HG03469 (cell line): Measurements from ENCODE around the gene ESYT2.

ENCODE experiments used
- ATAC-seq: cut with Tn5 transposase; IDR thresholded peaks from one replicate; pipeline ENCODE4 v1.9.1; 2021; ENCODE audit warnings: mild to moderate bottlenecking, moderate library complexity, moderate number of reproducible peaks; ENCODE audit not compliant: unreplicated experiment

The ESYT2 gene

GRCh38 chr7:158805937-158806336 is 23.4 kb downstream of the ESYT2 start:
- ATAC-seq, result no peak

GRCh38 chr7:158805414-158805813 is 23.9 kb downstream of the ESYT2 start:
- ATAC-seq, result no peak

GRCh38 chr7:158804335-158804734 is 25.0 kb downstream of the ESYT2 start:
- no peak for ATAC-seq

DNA sequence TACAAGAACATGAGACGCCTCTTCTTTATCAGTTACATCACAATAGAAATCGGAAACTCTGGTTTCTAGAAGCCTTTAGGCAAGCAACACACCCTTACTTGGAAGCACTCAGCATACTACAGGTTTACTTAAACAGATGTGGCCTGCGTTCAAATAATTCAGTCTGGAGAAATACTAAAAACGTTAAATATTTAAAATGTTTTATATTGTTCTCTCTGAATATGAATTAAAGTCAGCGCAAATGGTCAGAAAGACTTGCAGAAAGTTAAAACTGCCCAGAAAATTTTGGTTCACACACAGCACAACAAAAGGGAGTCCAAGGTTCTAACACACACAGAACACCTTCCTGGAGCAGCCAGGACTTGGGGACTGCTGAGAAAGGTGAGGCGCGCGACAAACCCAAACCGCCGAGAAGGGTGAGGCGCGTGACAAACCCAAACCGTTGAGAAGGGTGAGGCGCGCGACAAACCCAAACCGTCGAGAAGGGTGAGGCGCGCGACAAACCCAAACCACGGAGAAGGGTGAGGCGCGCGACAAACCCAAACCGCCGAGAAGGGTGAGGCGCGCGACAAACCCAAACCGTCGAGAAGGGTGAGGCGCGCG is 25.8 kb downstream of the ESYT2 start:
- ATAC-seq, result no peak

- no peak for ATAC-seq
These were observed 26.6 kb downstream of the ESYT2 start for GRCh38 chr7:158802535-158803366.

DNA sequence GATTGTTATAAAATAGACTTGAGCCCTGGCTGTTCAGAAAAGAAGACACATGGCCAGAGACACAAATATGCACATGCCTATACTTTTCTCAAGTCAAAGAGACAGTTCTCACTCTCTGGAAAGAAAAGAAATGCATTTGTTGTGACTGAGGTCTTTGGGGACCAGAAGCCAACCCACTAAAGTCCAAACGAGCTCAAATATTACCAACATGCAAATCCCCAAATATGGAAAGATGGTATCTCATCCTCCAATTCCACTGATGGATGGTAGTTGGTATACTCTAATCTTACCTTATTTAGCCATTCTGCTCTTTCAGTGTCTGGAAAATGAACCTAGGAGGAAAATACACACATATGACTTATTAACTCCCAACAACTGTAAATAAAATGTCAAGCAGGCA is 30.6 kb downstream of the ESYT2 start:
- no peak for ATAC-seq

GRCh38 chr7:158796667-158797066 is 32.6 kb downstream of the ESYT2 start:
- no peak for ATAC-seq

GRCh38 chr7:158795272-158795671 is 34.0 kb downstream of the ESYT2 start:
- no peak for ATAC-seq

DNA sequence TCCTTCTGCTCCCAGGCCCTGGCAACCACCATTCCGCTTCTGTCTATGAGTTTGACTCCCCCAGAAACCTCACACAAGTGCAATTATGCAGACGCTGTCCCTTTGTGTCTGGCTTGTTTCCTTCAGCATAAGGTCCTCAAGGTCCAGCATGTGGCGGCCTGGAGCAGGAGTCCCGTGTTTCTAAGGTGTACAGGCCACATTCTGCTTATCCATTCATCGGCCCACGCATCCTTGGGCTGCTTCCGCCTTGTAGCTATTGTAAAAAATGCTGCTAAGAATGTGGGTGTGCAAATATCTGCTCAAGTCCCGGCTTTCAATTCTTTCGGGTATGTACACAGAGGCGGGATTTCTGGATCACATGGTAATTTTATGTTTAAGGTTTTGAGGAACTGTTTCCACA is 38.2 kb downstream of the ESYT2 start:
- no peak for ATAC-seq

GRCh38 chr7:158789842-158790241 is 39.5 kb downstream of the ESYT2 start:
- no peak for ATAC-seq

DNA sequence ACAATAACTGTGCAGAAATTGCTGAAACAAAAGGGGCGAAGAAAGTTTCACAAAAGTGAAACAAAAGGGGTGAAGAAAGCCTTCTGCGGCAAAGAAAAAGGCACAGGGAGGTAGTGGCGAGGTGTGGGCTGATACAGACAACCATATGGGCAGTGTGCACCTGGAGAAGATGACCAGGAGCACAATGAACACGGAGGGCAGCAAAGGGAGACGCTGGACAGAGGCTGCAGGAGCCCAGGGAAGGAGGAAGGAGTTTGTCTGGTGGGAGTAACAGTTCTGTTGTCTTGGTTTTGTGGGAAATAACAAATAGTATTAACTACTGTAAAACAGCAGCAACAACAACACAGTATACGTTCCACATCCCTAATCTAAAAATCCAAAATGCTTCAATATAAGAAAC is 42.4 kb downstream of the ESYT2 start:
- no peak for ATAC-seq

GRCh38 chr7:158784270-158784669 is 45.0 kb downstream of the ESYT2 start:
- no peak for ATAC-seq

- ATAC-seq, result no peak
These were observed 45.7 kb downstream of the ESYT2 start for GRCh38 chr7:158783595-158783994.

GRCh38 chr7:158782761-158783401 is 46.4 kb downstream of the ESYT2 start:
- ATAC-seq, result no peak

GRCh38 chr7:158781974-158782664 is 47.2 kb downstream of the ESYT2 start:
- no peak for ATAC-seq

DNA sequence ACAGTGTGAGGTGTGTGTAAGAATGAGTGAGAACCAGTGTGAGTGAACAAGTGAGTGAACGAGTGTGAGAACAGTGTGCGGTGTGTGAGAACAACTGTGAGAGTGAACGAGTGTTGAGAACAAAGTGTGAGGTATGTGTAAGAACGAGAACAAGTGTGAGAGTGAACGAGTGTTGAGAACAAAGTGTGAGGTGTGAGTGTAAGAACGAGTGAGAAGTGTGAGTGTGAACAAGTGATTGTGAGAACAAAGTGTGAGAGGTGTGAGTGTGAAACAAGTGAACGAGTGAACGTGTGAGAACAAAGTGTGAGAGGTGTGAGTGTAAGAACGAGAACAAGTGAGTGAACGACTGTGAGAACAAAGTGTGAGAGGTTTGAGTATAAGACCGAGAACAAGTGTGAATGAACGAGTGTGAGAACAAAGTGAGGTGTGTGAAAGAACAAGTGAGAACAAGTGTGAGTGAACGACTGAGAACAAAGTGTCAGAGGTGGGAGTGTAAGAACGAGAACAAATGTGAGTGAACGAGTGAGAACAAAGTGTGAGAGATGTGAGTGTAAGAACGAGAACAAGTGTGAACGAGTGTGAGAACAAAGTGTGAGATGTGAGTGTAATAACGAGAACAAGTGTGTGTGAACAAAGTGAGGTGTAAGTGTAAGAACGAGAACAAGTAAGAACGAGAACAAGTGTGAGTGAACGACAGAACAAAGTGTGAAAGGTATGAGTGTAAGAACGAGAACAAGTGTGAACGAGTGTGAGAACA is 47.9 kb downstream of the ESYT2 start:
- ATAC-seq, result no peak

DNA sequence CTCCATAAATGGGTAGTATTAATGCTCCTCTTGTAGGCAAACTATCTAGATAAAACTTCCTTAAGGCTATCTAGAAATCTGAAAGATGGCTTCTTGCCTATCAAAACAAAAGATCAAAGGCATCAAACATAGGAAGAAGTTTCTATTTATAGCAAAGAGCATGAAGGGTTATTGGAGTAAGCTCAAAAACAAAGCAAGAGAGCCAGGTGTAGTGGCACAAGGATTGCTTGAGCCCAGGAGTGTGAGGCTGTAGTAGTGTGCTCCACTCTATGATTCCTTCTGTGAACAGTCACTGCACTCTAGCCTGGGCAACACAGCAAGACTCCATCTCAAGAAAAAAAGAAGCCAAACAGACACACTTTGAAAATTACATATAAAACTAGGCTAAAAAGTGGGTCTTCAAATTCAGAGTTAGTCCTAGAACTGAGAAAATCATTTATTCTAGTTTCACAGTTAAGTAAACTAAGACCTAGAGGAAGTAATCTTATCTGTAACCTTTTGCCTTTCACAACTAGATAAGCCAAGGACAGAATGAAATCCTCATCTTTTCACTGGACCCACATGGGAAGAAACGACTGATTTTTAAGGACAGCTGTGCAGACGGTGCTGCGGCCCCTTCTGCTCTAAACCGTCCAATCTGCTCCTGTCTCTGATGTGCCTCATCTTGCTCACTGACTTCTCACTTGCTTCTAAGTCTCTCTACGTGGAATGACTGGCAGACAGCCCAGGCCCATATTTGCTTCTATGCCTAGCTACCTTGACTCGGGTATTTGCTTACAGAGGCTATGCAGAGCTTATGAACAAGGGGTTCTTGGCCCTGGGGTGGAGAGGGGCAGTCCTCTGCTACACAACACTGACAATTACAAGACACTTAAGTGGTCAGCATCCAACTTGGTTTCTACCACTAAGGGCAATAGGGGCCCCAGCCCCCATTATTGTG is 50.0 kb downstream of the ESYT2 start:
- ATAC-seq, result no peak

GRCh38 chr7:158778471-158778870 is 50.8 kb downstream of the ESYT2 start:
- no peak for ATAC-seq

- ATAC-seq, result no peak
These were observed 51.5 kb downstream of the ESYT2 start for GRCh38 chr7:158777793-158778192.

GRCh38 chr7:158776474-158776873 is 52.8 kb downstream of the ESYT2 start:
- ATAC-seq, result no peak
